Kasumi-1 (cell line): ENCODE results near the gene AGAP3.

Source experiments
- DNase-seq, 2 experiments: peaks; one replicate each; lab custom pipeline; 2025; lab: John Stamatoyannopoulos, UW

Gene AGAP3

DNA sequence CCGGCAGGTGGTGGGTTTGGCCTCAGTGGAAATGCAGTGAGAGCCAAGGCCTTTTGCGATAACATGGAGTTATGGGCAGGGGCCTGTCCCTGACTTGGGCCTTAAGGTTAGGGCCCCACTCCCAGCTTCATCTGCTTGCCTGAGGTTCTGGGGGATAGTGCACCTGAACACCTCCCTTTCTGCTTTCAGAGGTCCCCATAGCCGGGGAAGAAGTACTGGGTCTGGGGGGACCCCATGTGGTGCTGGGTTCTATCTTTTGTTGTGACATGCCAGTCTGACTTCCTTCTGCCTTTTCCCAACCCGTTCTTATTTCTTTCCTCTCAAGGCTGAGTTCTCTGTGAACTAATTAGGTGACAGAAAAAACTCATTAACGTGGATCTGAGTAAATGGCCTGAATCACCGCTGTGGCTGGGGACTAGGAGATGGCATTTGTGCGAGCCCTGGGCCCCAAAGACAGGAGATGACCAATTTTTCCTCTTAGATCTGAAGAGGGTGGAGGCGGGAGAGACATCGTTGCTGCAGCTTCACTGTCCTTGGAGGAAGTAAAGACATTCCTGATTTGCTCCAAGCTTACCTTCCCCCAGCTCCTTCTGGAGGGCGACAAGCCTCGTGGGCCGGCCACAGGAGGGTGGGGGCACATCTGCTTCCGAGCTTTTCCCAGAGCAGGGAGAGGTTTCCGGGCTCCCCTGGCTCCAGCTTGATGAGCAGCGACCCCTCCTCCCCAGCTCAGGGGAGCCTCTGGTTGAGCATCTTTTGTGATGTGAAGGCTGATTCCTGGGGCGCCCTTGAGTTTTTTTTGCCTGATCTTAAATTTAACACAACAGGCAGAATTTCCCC lies 2.0 kb downstream of the AGAP3 start:
- DNase-seq, result peak in 1 of 2 experiments; percentile 25

DNA sequence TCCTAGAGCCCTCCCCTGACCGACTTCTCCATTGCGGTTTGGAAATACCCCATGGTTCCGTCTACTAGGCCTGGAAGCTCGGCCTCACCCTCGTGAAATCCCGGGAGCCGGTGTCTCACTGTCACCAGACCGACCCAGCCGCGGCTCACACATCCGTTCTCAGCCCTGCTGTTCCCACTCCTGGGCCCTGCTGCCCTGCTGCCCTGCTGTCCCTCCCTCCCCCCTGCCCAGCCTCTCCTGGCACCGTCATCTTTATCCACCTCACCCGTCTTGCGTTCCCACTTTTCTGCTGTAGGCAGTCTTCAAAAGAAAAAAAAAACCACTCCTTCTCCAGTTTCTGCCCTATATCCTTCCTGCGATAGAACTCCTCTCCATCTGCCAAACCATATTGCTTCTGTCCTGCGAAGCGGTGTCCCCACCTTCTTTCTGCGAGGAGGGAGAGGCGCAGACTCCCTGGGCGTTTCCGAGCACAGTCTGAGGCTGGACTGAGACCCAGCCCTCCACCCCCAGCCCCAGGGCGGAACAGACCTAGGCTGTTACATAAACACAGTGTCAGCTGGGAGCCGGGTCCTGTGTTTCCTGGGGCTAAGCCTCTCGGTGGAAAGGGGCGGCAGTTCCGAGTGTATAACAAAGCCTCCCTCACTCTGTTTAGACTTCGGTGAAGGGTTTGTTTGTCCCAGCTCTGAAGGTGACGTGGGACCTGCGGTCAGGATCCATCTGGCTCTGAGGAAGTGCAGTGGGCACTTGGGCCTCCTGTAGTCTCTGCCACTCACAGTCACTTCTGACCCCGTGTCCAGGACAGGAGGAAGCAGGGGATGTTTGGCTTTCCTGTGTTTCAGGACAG lies 2.8 kb downstream of the AGAP3 start:
- peak; percentile 62 to 74 for DNase-seq

DNA sequence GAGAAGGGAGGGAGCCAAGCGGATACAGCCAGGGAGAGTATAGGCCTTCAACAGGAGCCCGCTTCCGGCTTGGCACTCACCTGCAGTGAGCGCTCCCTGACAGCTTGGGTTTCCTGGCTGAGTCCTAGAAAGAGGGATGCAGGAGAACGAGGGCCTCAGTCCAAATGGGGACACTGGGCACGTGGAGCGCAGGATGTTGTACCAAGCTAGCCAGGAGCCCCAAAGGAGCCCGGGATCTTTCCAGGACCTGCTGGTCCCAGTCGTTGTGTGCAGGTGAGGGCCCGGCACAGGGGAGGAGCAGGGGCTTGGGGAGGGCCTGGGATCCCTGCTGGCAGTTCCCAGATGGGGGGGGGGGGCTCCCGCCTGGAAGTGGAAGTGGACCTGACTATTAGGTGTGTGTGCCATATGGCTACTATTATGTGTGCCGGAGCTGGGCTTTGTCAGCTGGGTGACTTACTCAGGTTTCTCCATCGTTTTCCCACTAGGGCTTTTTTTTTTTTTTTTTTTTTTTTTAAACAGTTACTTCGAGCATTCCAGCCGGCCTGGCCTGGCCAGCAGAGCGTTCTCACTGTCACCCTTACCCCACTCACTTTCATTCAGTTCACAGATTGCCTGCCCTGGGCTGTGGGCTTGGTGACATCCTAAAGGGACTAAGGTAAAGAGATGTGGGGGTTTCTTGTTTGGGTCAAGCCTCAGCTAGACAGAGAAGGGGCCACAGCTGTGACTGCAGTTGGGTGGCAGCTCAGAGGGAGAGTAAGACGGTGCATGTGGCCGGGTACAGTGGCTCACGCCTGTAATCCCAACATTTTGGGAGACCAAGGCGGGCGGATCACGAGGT lies 3.8 kb downstream of the AGAP3 start:
- DNase-seq, result no peak

DNA sequence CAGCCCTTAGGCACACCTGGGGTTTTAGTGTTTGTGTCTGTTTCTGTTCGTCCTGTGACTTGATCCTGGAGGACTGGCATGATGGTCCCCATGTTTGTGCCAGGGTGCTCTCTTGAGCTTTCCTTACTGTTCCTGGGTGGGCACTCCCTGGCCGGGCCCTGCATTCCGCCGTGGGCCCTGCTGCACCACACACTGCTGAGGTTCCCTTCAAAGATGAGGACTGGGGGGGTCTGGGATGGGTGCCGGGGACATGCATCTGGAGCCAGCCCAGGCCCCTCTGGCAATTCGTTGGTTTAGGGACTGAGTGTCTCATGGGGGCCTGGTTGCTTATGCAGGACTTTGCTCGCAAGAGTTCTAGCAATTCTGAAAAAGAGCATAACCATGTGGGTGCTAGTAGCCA lies 4.7 kb downstream of the AGAP3 start:
- no peak for DNase-seq

DNA sequence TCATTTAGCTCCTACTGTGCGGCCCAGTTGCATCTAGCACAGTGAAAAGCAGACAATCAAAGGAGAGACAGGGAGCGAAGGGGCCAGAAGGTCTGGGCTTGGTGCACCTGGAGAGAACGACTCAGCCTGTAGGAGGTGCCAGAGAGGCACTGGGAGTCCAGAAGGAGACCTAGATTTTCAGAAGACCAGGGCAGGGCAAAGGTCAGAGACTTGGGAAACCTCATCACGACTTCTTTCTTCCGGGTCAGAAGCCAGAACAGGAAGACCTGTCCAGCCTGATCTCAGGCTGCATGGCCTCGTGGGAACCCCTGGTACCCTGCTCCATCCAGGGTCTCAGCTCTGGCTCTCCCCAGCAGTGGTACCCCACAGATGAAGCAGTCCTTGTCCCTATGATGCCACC lies 5.2 kb downstream of the AGAP3 start:
- peak in 1 of 2 experiments; percentile 35 for DNase-seq

DNA sequence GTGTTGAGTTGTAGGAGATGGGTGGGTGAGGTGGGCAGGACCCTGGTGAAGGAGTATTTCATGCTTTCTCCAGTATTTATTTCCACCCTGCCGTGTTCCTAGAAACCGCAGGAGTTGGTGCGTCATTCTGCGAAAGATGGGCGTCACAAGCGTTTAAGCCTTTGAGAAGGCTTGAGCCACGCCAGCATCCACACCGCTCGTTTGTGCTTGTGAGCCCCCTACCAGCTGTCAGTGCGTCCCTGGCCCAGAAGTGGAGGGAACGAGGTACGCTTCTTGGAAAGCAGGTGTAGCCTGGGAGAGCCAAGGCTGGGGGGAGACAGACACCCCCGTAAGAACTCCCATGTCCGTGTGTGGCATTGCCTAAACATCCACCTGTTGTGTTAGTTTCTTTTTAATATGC lies 5.7 kb downstream of the AGAP3 start:
- DNase-seq, result no peak

DNA sequence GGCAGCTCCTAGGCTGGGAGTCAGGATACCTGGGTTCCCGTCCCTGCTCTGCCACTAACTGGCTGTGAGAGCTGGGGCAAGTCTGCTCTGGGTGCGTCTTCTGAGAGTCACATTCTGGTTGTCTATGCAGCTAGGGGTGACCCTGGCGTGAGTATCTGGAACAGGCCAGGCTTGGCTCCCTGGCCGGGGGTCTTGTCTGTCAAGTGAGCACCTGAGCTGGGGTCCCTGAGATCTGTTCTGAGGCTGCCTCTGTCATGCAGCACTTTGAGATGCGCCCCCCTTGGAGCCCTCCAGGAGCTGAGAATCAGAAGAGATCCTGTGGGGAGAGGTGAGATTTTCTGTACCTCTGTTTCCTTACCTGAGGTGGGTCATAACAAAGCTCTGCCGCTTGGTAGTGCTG lies 7.5 kb downstream of the AGAP3 start:
- DNase-seq, result no peak

DNA sequence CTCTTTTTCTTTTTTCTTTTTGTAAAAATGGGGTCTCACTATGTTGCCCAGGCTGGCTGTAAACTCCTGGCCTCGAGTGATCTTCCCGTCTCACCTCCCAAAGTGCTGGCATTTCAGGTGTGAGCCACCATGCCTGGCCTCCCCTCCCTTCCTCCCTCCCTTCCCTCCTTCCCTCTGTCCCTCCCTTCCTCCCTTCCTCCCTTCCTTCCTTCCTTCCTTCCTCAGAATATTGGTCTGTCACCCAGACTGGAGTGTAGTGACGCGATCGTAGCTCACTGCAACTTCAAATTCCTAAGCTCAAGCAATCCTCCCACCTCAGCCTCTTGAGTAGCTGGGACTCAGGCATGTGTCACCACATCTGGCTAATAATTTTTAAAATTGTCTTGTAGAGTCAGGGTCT lies 8.4 kb downstream of the AGAP3 start:
- no peak for DNase-seq

DNA sequence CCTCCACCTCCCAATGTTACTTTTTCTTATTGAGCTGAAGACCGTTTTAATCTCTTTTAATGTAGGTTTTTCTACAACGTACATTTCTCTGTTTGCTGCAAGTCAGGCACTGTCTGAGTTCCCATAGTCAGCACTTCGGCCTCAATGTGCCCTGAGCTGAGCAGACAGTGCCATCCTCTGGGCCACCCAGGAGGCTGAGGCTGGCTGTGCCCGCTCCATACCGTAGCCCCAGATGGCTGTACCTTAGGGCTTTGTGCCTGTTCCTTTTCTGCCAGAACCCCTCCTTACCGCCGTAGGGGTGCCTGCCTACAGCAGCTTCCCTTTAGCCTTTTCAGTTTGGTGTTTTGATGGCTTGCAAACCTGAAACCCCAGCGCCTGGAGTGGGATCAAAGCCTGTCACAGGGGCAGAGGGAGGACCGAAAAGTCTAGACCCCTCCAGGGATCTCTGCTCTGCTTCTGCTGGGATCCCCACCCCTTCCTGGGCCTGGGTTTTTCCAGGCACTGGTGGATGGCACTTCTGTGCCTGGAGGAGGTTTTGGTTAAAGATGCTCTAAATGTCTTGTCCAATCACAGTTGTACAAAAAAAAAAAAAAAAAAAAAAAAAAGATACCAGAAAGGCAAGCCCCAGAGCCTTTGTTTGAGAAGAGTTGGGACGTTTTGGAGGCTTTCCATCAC lies 9.0 kb downstream of the AGAP3 start:
- DNase-seq, result no peak

DNA sequence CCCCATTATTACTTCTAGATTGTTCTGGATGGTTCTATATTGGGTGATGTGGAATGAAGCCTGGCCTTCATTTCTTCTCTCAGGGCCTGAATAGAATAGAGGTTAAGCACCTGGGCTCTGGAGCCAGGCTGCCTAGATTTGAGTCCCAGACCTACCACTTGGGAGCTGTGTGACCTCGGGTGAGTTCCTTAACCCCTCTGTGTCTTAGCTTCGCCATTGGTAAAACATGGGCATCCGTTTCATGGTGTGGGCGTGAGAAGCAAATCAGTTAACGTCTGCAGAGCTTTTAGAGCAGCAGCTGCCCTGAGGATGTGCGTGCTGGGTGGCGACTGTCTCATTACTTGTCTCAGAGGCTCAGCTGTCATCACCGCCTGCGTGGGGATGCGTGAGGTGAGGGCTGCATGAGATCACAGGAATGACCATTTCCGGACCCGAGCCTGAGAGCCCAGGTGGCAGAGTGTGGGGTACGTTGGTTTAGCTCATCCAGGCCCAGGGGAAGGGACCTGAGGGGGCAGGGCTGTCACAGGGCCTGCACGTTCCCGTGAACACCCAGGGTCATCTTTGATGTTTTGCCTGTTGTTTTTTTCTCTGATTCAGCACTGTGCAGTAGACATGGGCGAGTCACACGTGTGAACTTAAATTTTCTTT lies 9.7 kb downstream of the AGAP3 start:
- DNase-seq, result no peak

DNA sequence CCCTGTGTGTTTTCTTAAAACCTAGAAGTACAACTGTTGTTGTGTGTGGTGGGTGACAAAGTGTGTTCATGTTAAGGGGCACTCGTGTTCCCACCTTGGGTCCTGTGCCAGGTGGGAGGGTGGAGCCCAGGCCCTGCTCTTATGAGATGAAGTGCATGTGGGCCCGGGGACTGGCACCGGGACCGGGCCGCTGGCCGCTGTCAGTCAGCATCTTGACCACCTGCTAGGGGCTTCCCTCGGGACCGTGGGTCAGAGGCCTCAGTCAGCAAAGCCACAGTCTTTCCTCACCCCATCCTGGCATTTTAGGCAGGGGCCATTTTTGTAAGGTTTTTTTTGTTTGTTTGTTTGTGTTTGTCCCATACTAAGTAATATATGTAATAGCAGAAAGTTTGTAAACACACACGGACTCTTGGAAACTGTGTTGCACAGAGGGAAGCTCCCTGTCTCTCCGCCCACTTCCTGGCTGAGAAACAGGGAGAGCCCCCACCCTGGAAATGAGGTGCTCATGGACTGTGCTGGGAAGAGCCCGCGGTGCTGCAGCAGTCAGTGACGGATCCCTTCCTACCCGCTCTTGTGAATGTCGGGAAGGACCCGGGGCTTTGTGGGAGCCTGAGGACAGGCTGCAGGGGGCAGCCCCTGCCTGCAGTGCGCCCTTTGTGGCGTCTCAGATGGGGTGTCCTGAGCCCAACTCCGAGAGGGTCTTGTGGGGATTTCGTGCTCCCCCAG lies 13.4 kb downstream of the AGAP3 start:
- no peak for DNase-seq

DNA sequence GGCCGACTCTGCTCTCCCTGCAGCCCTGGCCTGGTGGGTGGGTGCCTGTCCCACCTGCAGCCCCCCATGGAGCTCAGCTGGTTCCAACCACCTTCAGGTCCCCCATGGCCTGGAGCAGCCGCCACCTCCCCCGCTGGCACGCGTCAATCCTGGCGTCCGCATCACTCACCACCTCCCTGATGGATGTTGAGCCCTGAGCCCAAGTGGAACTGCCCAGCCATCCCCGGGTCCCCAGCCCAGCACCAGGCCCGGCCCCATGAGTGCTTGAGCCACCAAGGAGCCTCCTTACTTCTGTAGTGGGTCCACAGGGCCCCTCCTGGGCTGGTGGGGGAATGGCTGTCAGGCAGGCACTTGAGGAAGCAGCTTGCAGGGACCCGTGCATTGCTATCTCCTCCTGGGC lies 14.6 kb downstream of the AGAP3 start:
- DNase-seq, result no peak

DNA sequence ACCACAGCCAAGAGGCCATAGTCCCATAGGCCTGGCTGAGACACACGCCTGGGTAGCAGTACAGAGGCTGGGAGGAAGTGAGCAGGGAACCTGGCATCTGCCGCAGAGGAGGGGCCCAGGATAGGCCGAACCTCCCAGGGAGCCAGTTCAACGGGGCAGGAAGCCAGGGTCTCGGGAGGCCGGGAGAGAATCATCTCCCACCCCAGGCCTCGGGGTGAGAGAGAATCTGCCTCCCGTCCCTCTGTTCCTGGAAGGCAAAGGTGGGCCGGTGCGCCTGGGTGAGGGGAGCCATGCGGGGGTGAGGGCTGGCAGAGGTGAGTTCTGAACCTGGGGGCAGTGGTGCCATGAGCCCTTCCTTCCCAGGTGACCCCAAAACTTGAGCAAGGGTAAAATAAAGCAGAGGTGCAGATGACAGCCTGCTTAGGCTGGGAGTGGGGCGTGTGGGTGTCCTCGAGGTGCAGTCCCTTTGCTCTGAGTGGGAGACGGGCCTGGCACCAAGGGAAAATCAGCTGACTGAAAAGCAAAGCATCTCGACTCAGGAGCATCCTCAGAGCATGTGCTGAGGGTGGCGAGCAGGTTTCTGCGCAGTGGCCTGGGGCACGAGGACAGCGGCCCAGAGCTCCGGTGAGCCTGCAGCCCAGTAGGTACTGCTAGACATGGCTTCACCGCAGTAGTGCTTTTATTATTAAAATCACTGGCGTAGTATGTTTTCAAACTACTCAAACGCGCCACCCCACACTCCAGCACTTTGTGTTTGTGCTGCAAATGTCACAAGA lies 15.5 kb downstream of the AGAP3 start:
- no peak for DNase-seq

DNA sequence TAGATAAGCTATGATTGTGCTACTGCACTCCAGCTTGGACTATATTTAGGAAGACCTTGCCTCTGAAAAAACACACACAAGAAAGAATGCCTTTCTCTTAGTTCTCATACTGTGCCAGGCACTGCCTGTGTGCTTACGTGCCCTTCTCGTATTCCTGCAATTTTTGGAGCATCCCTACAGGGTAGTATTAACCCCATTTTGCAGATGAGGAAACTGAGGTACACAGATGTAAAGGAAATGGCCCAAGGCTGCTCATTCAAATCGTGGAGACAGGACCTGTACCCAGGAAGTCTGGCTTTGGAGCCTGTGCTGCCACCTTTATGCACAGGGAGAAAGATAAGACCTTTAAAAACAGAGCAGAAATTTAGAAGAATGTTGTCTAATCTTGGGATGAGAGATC lies 16.7 kb downstream of the AGAP3 start:
- DNase-seq, result no peak

DNA sequence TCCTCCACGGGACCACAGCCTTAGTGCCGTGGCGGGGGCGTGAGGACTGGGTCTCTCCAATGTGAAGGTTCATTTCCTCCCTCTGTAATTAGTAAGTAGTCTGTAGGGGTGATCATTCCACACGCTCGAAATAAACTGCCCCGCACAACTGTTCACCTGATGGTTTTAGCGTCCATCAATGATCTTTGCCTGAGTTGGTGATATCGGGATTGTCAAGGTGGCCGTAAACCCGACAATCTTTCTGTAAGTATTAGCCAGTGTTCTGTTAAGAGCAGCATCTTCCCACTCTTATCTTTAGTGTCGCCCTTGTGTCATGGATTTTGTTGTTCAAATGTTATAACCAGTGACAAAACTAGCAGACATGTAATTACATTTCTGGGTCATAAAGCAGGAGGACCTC lies 17.7 kb downstream of the AGAP3 start:
- DNase-seq, result no peak

DNA sequence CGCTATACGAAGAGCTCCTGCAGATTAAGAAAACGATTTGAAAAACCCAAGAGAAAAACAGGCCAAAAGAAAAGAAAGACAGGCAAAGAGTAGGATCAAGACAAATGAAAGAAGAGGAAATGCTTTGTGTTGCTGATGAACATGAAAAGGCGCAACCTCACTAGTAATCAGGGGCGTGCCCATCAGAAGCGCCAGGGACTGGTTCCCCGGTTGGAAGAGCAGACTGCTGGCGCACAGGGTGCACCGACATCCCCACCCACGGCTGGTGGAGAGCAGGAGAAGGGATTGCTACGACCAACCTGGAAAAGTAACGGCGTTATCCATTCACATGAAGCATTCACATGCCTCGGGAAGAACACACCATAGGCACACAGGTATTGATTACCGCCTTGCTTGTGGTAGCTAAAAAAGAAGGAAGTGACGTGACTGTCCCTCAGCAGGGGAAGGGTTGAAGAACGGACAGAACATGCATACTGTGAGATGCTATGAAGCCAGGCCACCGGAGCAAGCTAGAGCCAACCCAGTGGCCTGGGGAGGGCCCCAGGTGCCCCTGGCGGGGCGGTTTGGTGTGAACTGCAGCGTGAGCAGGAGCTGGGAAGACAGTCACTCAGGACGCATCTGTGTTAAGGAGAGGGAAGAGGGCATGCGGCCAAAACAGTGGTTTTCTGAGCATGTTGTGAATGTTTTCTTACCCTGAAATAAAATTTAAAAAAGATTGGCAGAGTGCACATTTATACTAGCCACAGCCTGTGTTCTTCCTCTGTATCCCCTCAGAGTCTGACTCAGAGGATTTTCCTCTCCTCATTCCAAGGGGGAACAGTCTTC lies 18.3 kb downstream of the AGAP3 start:
- DNase-seq, result no peak

DNA sequence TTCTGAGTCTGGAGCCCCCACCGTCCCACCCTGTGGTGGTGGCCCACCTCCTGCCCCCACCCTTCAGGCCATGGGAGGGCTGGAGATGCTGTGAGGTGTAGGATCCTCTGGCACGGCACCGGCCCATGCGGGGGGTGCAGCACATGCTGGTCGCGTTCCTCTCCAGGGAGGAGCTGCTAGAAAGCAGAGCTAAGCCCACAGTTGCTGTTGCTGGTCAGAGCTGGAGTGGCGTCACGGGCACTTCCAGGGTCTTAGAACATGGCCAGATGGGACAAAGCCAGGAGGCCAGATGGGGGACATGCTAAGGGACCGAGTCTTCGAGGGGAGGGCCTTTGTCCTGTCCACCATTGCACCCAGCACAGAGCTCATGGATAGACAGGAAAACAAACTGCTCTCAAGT lies 21.6 kb downstream of the AGAP3 start:
- no peak for DNase-seq

DNA sequence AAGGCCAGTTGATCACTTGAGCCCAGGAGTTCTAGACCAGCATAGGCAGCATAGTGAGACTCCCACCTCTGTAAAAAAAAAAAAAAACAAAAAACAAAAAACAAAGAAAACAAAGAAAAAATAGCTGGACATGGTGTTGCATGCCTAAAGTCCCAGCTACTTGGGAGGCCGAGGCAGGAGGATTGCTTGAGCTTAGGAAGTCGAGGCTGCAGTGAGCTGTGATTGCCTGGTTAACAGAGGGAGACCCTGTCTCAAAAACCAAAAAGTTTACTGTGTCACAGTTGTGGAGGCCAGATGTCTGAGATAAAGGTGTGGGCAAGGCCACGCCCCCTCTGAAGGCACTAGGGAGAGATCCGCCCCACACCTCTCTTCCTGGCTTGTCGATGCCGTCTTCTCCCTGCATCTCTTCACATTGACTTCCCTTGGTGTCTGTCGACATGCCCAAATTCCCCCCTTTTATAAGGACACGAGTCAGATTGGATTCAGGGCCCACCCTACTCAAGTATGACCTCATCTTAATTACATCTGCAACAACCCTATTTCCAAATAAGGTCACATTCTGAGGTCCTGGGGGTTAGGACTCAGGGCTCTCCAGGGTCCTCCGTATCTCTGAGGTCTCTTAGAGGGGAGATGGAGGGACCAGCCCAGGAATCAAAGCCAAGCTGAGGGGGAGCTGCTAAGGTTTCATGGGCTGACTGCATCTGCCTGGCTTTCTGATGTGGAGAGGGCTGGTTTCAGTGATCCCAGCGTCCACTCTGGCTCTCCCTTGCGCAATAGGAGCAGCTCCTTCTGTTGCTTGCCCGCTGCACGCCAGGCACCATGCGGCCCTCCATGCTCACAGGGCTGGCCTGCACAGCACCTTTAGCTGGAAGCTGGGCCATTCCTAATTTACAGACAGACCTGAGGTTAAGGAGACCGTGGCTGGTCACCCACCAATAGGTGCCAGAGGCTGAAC lies 23.1 kb downstream of the AGAP3 start:
- DNase-seq, result no peak
